Progenitor cell of endocrine pancreas (in vitro differentiated cells): ENCODE results near the gene DNAAF5. TPM values are rescaled to one million over a fixed set of nuclear protein-coding genes. Genes with fewer than 3 reads are reported as not detected.

Experiments used
- DNase-seq: peaks from one replicate; pipeline ENCODE4 v3.0.0; 2021; ENCODE audit warnings: low spot score; ENCODE audit not compliant: unreplicated experiment
- H3K27ac Mint-ChIP-seq: 2 replicates; pipeline ENCODE4 v1.8.0; 2021; ENCODE audit warnings: mild to moderate bottlenecking, moderate library complexity, mixed read lengths
- H3K27me3 Mint-ChIP-seq: 2 replicates; pipeline ENCODE4 v1.8.0; 2021; ENCODE audit warnings: mixed read lengths
- H3K36me3 Mint-ChIP-seq: 2 replicates; pipeline ENCODE4 v1.8.0; 2022; ENCODE audit warnings: mixed read lengths; ENCODE audit not compliant: insufficient read depth
- H3K4me1 Mint-ChIP-seq: 2 replicates; pipeline ENCODE4 v1.8.0; 2021; ENCODE audit warnings: low read depth, mixed read lengths
- H3K4me3 Mint-ChIP-seq: 2 replicates; pipeline ENCODE4 v1.8.0; 2021; ENCODE audit warnings: low read depth, mild to moderate bottlenecking, moderate library complexity, mixed read lengths
- H3K9me3 Mint-ChIP-seq: 2 replicates; pipeline ENCODE4 v1.8.0; 2021; ENCODE audit warnings: low read depth, mixed read lengths
- CTCF ChIP-seq: fragments of 200-600 bp; sonication (generic); IDR thresholded peaks from one replicate; pipeline ENCODE4 v1.5.0; 2021; ENCODE audit warnings: antibody characterized with exemption, mild to moderate bottlenecking; ENCODE audit not compliant: unreplicated experiment
- total RNA-seq: library from RNA; stranded (reverse); gene quantifications from 2 replicates; pipeline ENCODE4 v1.2.1, GENCODE V29; 2021

The DNAAF5 gene
- total RNA-seq, 1 donor from 2014 or later: 51.0 TPM

GRCh38 chr7:832968-833424 lies 106.5 kb downstream of the DNAAF5 start:
- H3K9me3 Mint-ChIP-seq: no peaks in the 10 kb centered on the region
- no peak overlapping the region for H3K4me3 Mint-ChIP-seq
- peaks cover 8% of the 10 kb centered on the region for H3K36me3 Mint-ChIP-seq

GRCh38 chr7:833601-834258 lies 107.2 kb downstream of the DNAAF5 start:
- Mint-ChIP-seq H3K27me3 (no peaks in the 10 kb centered on the region), H3K9me3 (no peaks in the 10 kb centered on the region), H3K36me3 (peaks cover 8% of the 10 kb centered on the region), H3K4me1 (peaks cover 15% of the 10 kb centered on the region), H3K27ac (no peak overlapping the region), H3K4me3 (no peak overlapping the region)
- no peak for DNase-seq
- TF ChIP-seq CTCF: no peak

More at GRCh38 chr7:832968-833424, 106.5 kb downstream of the DNAAF5 start:
- Mint-ChIP-seq H3K27me3 (no peaks in the 10 kb centered on the region), H3K27ac (no peak overlapping the region), H3K4me1 (peaks cover 15% of the 10 kb centered on the region)
- no peak for DNase-seq
- no peak for TF ChIP-seq CTCF

- no peak for TF ChIP-seq CTCF
- Mint-ChIP-seq H3K9me3 (no peaks in the 10 kb centered on the region), H3K27ac (no peak overlapping the region), H3K4me3 (no peak overlapping the region), H3K4me1 (peaks cover 15% of the 10 kb centered on the region), H3K36me3 (peaks cover 10% of the 10 kb centered on the region), H3K27me3 (no peaks in the 10 kb centered on the region)
- no peak for DNase-seq
Observed at GRCh38 chr7:834277-834676, 107.8 kb downstream of the DNAAF5 start.

- Mint-ChIP-seq H3K27me3 (no peaks in the 10 kb centered on the region), H3K4me3 (no peak overlapping the region), H3K9me3 (no peaks in the 10 kb centered on the region), H3K27ac (no peak overlapping the region), H3K4me1 (peaks cover 15% of the 10 kb centered on the region), H3K36me3 (peaks cover 15% of the 10 kb centered on the region)
- no peak for TF ChIP-seq CTCF
- DNase-seq: no peak
Observed at GRCh38 chr7:835021-835420, 108.5 kb downstream of the DNAAF5 start.

- Mint-ChIP-seq H3K9me3 (no peaks in the 10 kb centered on the region), H3K27me3 (no peaks in the 10 kb centered on the region), H3K36me3 (peaks cover 17% of the 10 kb centered on the region)
Observed at GRCh38 chr7:835485-836401, 109.2 kb downstream of the DNAAF5 start.

More at GRCh38 chr7:835485-836401, 109.2 kb downstream of the DNAAF5 start:
- DNase-seq: no peak
- peak overlapping the region; percentile 14 for H3K27ac Mint-ChIP-seq
- H3K4me1 Mint-ChIP-seq: peaks cover 13% of the 10 kb centered on the region
- H3K4me3 Mint-ChIP-seq: no peak overlapping the region
- no peak for TF ChIP-seq CTCF

Other genes with a start within 250 kb of the DNAAF5 start
- gene PDGFA, start 206.9 kb upstream of the DNAAF5 start, total RNA-seq: 81.2 and 86.2 TPM in 2 replicates
- gene PRKAR1B, start 582 bp downstream of the DNAAF5 start, total RNA-seq: 51.6 and 54.2 TPM in 2 replicates
- gene SUN1, start 105.8 kb downstream of the DNAAF5 start, total RNA-seq: 152 and 157 TPM in 2 replicates
- 58.2 and 58.7 TPM in 2 replicates for gene GET4, start 149.9 kb downstream of the DNAAF5 start, total RNA-seq
- gene ADAP1, start 228.0 kb downstream of the DNAAF5 start, total RNA-seq: 10.3 and 10.7 TPM in 2 replicates
- gene COX19, start 248.8 kb downstream of the DNAAF5 start, total RNA-seq: 20.3 and 20.6 TPM in 2 replicates